Calu3 (cell line): ENCODE results near the gene CHMP5. TPM values are rescaled to one million over a fixed set of nuclear protein-coding genes. Genes with fewer than 3 reads are reported as not detected.

Source experiments
- BruUV-seq: library from RNA; stranded (reverse); fragments of 400-500 nt; replicated peaks from 2 replicates; lab custom pipeline; 2021; lab: Mats Ljungman, UMichigan
- CTCF ChIA-PET: fragments of 300-600 bp; sonication (Branson Sonifier 250); formaldehyde crosslinking; loops from one replicate; lab custom pipeline; 2022; ENCODE audit warnings: antibody characterized with exemption; lab: Charles Lee
- DNase-seq: peaks from one replicate; pipeline ENCODE4 v3.0.0; 2022
- H3K27ac Mint-ChIP-seq: one replicate; pipeline ENCODE4 v1.8.0; 2022; ENCODE audit warnings: mixed read lengths; ENCODE audit not compliant: unreplicated experiment
- H3K27me3 Mint-ChIP-seq: one replicate; pipeline ENCODE4 v1.8.0; 2022; ENCODE audit warnings: mixed read lengths; ENCODE audit not compliant: unreplicated experiment
- H3K36me3 Mint-ChIP-seq: one replicate; pipeline ENCODE4 v1.8.0; 2022; ENCODE audit warnings: mild to moderate bottlenecking, moderate library complexity, mixed read lengths; ENCODE audit not compliant: insufficient read depth, unreplicated experiment
- H3K4me1 Mint-ChIP-seq: one replicate; pipeline ENCODE4 v1.8.0; 2022; ENCODE audit warnings: mild to moderate bottlenecking, low read depth, mixed read lengths; ENCODE audit not compliant: unreplicated experiment
- H3K4me3 Mint-ChIP-seq: one replicate; pipeline ENCODE4 v1.8.0; 2022; ENCODE audit warnings: mild to moderate bottlenecking, low read depth, moderate library complexity, mixed read lengths; ENCODE audit not compliant: unreplicated experiment
- H3K9me3 Mint-ChIP-seq: one replicate; pipeline ENCODE4 v1.8.0; 2022; ENCODE audit warnings: low read depth, mixed read lengths; ENCODE audit not compliant: unreplicated experiment
- intact Hi-C: fragments of 100-400 bp; cut with micrococcal nuclease; formaldehyde crosslinking; loops from one replicate; pipeline ENCODE4 v1.10.0; 2022; ENCODE audit not compliant: unreplicated experiment
- total RNA-seq: library from RNA; stranded (reverse); gene quantifications from 2 replicates; pipeline ENCODE4 v1.2.3, GENCODE V29; 2022
- TF ChIP-seq, protein P1 (sequence below): fragments of 200-600 bp; IDR thresholded peaks from one replicate; pipeline ENCODE4 v1.8.0; 2022; ENCODE audit warnings: antibody characterized with exemption; ENCODE audit not compliant: unreplicated experiment

CHMP5 gene
- total RNA-seq, 1 experiment from 2014 or later = 49.6 TPM

DNA sequence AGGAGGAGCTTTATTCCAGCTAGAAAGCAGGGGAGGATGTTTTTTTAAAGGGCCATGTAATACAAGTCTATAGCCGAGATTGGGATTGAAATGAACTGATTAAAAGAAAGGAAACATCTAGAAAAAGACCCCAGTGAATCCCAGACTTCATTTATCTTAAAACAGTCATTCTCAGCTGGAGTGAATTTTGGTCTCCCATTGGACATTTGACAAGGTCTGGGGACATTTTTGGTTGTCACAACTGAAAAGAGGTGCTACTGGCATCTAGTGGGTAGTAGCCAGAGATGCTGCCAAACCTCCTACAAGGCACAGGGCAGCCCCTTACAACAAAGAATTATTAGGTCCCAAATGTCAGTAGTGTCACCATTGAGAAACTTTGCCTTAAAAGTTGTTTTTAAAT lies 41.2 kb upstream of the CHMP5 start:
- intact Hi-C loops = loop anchor here (5.0 kb wide), 1 partner anchor 61 kb away; no protein-coding TSS in a partner anchor
- no TSS peak for BruUV-seq
- H3K27ac Mint-ChIP-seq = no peak overlapping the region
- TF ChIP-seq, protein P1, sequence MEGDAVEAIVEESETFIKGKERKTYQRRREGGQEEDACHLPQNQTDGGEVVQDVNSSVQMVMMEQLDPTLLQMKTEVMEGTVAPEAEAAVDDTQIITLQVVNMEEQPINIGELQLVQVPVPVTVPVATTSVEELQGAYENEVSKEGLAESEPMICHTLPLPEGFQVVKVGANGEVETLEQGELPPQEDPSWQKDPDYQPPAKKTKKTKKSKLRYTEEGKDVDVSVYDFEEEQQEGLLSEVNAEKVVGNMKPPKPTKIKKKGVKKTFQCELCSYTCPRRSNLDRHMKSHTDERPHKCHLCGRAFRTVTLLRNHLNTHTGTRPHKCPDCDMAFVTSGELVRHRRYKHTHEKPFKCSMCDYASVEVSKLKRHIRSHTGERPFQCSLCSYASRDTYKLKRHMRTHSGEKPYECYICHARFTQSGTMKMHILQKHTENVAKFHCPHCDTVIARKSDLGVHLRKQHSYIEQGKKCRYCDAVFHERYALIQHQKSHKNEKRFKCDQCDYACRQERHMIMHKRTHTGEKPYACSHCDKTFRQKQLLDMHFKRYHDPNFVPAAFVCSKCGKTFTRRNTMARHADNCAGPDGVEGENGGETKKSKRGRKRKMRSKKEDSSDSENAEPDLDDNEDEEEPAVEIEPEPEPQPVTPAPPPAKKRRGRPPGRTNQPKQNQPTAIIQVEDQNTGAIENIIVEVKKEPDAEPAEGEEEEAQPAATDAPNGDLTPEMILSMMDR = no peak
- H3K4me3 Mint-ChIP-seq = no peak overlapping the region
- peaks cover 12% of the 10 kb centered on the region for H3K4me1 Mint-ChIP-seq
- CTCF ChIA-PET = no interaction called here
- no peaks in the 10 kb centered on the region for H3K9me3 Mint-ChIP-seq
- DNase-seq = no peak
- H3K36me3 Mint-ChIP-seq = no peaks in the 10 kb centered on the region
- H3K27me3 Mint-ChIP-seq = no peaks in the 10 kb centered on the region

DNA sequence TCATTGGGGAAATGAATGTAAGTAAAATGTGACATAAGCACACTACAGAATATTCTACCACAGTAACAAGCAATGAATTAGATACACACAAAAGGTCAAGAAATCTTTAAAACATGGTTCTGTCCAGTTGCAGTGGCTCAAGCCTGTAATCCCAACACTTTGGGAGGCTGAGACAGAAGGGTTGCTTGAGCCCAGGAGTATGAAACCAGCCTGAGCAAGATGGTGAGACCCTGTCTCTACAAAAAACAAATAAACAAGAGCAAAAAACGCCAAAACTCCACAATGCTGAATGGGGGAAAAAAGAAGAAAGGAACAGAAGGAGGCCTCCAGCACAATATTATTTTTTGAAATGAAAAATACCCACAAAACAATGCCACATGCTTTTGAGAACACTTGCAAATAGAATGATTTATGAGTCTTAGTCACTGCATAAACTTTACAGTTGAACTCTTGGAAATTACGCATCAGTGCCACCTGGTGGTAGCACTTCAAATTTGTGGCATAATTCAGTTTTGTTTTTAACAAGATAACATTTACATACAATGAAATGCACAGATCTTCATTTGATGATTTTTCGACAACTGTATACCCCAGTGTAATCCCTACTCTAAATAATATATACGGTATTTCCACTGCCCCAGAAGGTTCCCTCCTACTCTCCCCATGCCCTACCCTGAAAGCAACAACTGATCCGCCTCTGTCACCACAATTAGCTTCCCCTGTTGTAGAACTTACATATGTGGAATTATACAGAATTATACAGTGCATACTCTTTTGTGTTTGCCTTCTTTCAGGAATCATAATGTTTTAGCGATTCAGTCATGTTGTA lies 39.3 kb upstream of the CHMP5 start:
- no peaks in the 10 kb centered on the region for H3K9me3 Mint-ChIP-seq
- H3K4me1 Mint-ChIP-seq = peaks cover 22% of the 10 kb centered on the region
- TF ChIP-seq, protein P1 = peak; percentile 33
- H3K4me3 Mint-ChIP-seq = no peak overlapping the region
- H3K27me3 Mint-ChIP-seq = no peaks in the 10 kb centered on the region
- CTCF ChIA-PET = no interaction called here
- intact Hi-C loops = loop anchor here (1.0 to 5.0 kb wide), 2 partner anchors 67 to 144 kb away; partner anchors contain the start of gene NFX1
- DNase-seq = peak; percentile 70
- no TSS peak for BruUV-seq
- peaks cover 5% of the 10 kb centered on the region for H3K36me3 Mint-ChIP-seq
- H3K27ac Mint-ChIP-seq = no peak overlapping the region

DNA sequence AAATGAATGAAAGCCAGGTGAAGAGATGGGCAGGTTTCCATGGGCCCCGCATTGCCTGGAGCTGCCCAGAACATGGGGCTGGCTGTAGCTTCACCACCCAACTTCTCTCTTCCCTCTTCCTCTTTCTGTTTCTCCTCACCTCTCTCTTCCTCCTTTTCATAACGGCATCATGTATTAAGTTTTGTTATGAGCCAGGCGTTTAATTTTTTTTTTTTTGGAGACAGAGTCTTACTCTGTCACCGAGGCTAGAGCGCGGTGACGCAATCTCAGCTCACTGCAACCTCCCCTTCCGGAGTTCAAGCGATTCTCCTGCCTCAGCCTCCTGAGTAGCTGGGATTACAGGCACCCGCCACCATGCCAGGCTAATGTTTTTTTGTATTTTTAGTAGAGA lies 37.8 kb upstream of the CHMP5 start:
- peaks cover 6% of the 10 kb centered on the region for H3K36me3 Mint-ChIP-seq
- TF ChIP-seq, protein P1 = no peak
- H3K27ac Mint-ChIP-seq = no peak overlapping the region
- peaks cover 30% of the 10 kb centered on the region for H3K4me1 Mint-ChIP-seq
- no peak for DNase-seq
- no peak overlapping the region for H3K4me3 Mint-ChIP-seq
- CTCF ChIA-PET = no interaction called here
- H3K27me3 Mint-ChIP-seq = no peaks in the 10 kb centered on the region
- BruUV-seq = no TSS peak
- intact Hi-C loops = loop anchor here (5.0 kb wide), 1 partner anchor 65 kb away; the partner anchor contains the start of gene NFX1
- no peaks in the 10 kb centered on the region for H3K9me3 Mint-ChIP-seq

DNA sequence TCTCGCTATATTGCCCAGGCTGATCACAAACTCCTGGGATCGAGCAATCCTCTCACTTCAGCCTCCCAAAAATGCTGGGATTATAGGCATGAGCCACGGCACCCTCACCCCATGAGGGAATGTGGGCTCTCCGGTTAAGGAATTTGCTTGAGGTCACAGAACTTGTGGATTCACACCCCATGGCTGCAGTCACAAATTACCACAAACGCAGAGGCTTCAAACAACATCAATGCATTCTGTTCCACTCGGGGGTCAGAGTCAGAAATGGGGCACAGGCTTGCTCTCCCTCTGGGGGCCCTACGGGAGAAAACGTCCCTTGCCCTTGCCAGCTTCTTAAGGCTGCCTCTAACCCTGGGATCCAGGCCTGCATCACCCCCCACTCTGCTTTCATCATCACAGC lies 37.1 kb upstream of the CHMP5 start:
- no peak overlapping the region for H3K4me3 Mint-ChIP-seq
- TF ChIP-seq, protein P1 = no peak
- peaks cover 38% of the 10 kb centered on the region for H3K4me1 Mint-ChIP-seq
- H3K27me3 Mint-ChIP-seq = no peaks in the 10 kb centered on the region
- CTCF ChIA-PET = no interaction called here
- H3K27ac Mint-ChIP-seq = no peak overlapping the region
- peaks cover 2% of the 10 kb centered on the region for H3K9me3 Mint-ChIP-seq
- H3K36me3 Mint-ChIP-seq = peaks cover 11% of the 10 kb centered on the region
- DNase-seq = no peak
- no TSS peak for BruUV-seq
- intact Hi-C loops = loop anchor here (5.0 kb wide), 1 partner anchor 65 kb away; the partner anchor contains the start of gene NFX1
